G401 (cell line): ENCODE data around the gene ODC1. TPM values are rescaled to one million over a fixed set of nuclear protein-coding genes. Genes with fewer than 3 reads are reported as not detected.

ENCODE experiments used
- DNase-seq: peaks from one replicate; pipeline ENCODE4 v3.0.0-alpha.2; 2015; ENCODE audit warnings: low spot score
- in situ Hi-C: cut with HindIII; loops from 2 replicates; pipeline ENCODE4 v1.10.0; 2016; ENCODE audit warnings: low sequenced_read_pairs, mixed read lengths
- total RNA-seq: library from RNA; depleted of rRNA; stranded (reverse); fragments of >200 nt; shearing (Covaris generic); gene quantifications from 2 replicates; pipeline ENCODE4 v1.2.3, GENCODE V29; 2014

ODC1 gene
- total RNA-seq, 1 experiment from 2014 or later: 382 TPM

DNA sequence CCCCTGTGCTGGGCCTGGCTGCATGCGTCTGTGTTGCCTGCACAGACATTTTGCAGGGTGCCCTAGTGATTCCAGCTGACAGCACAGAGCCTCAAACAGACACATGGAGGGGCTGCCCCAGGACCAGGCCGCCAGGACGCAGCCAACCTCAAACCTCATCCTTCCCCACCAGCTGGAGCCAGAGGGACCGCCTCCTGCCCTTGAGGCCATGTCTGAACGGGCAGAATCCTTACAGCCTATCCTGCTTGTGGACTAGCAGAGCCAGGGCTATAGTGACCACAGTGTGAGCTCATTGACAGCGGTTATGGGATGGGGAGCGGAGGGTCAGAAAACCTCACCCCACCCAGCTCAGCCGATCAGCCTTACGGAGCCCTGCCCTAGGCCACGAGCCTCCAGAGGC lies 22.4 kb downstream of the ODC1 start:
- in situ Hi-C loops: loop anchor here (25.0 kb wide), 1 partner anchor 313 kb away; the partner anchor contains the start of gene RRM2
- no peak for DNase-seq

DNA sequence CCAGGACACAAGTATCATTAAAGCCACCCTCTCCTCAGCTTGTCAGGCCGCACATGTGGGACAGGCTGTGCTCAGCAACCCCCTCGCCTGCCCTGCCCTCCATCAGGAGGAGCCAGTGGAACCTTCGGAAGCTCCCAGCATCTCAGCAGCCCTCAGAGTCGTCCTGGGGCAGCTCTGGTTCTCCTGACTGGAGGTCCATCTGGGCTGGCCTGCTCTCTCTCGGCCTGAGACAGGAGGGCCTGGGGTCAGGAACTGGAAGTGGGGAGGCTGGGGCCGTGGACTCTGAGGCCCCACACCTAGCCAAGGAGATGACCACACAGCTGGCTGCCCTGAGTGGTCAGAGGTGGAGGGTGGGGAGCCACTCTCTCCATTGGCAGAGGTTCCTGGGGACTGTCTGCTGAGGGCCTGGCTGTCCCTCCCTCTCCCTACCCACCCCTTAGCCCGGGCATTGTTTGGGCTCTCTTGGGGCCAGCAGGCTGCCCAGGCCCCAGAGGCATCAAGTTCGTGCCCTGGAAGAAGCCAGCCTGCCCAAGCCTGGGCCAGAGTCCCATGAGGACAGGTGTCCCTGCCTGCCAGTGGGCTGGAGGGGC lies 23.1 kb downstream of the ODC1 start:
- in situ Hi-C loops: loop anchor here (25.0 kb wide), 1 partner anchor 313 kb away; the partner anchor contains the start of gene RRM2
- no peak for DNase-seq

DNA sequence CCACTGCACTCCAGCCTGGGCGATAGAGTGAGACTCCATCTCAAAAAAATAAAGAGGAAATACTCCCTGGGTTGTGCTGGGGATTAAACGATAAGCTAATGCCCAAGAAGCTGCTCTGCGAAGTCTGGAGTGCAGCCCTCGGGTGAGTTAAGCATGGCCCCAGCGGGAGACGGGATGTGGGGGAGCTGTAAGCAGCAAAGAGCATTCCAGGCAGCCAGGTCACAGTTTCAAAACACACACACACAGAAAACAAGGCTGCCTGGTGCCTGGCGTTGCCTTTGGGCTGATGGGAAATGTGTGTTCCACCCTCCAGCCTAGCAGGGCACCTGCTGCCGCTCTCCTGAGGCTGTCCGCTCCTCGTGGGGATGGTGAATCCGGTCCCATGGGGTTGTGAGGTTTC lies 24.1 kb downstream of the ODC1 start:
- DNase-seq: no peak
- in situ Hi-C loops: no loop called here

DNA sequence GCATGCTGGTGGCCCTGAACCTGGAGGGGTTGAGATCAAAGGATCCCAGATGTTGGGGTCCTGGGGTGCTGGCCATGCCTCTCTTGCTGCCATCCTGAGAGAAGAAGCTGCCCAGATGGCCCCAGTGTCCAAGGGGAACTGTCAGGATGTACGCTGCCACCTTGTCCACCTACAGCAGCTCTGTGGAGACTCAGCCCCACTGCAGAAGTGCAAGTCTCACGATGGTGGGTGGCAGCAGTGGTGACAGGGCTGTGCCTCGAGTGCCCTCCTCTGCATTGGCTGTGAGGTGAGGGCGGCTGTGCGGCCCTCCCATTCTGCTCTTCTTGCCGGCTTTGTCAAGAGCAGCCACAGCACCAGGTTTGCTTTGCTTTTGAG lies 24.7 kb downstream of the ODC1 start:
- no peak for DNase-seq
- in situ Hi-C loops: no loop called here

DNA sequence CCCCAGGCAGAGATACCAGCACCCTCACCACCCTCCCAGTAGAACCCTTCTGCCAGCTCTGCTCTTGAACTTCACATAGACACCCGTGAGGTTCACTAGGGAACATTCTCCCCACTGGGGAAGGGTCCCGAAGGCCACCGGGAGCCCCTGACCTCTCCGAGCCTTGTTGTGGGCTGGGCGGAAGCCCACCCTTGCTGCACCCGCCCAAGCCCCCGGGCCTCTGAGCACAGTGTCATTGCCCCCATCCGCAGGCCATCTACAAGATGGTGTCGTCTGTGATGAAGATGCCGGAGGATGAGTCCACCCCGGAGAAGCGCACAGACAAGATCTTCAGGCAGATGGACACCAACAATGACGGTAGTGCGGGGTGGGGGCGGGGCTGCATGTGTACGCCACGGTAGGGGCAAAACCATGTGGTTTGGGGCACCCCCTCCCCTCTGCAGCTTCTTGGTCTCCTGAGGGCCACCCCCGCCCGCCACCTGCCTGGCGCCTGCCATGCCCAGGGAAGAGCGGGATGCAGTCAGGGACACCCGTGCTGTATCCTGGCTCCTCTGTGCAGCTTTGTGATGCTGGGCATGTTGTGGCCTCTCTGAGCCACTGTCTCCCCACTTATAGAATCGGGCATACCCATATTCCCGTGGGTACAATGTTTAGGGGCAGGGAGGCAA lies 25.3 kb downstream of the ODC1 start:
- DNase-seq: no peak
- in situ Hi-C loops: no loop called here

DNA sequence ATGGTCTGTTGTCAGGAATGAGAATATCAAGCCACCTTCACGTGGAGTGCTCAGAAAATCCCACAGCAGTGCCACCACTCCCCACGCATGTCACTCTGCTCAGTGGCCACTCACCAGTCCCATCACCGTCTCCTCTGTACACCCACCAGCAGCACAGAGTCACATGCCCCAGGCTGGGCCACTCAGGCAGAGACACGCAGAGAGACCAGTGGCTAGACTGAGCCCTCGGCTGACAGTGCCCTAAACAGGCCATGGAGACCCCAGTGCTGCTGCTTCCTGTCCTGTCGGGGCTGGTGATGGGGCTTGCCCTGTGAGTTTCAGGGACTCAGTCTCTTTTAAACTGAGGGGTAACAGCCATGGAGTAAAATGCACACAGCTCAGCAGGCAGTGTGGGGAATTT lies 25.9 kb downstream of the ODC1 start:
- in situ Hi-C loops: no loop called here
- no peak for DNase-seq

DNA sequence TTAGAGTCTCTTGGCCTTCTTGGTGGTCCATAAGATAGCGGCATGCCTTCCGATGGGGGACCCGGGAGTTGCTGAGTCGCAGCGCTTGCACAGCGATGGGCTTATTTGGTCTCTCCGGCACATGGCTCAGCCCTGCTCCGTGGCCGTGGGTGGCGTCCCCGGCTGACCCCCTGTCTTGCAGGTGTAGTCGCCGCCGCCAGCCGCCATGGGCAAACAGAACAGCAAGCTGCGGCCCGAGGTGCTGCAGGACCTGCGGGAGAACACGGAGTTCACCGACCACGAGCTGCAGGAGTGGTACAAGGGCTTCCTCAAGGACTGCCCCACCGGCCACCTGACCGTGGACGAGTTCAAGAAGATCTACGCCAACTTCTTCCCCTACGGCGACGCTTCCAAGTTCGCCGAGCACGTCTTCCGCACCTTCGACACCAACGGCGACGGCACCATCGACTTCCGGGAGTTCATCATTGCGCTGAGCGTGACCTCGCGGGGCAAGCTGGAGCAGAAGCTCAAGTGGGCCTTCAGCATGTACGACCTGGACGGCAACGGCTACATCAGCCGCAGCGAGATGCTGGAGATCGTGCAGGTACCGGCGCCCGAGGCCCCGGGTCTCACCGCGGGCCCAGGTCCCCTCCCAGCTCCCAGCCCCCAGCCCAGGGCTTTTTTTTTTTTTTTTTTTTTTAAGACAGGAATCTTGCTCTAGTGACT lies 28.4 kb downstream of the ODC1 start:
- no peak for DNase-seq
- in situ Hi-C loops: no loop called here

DNA sequence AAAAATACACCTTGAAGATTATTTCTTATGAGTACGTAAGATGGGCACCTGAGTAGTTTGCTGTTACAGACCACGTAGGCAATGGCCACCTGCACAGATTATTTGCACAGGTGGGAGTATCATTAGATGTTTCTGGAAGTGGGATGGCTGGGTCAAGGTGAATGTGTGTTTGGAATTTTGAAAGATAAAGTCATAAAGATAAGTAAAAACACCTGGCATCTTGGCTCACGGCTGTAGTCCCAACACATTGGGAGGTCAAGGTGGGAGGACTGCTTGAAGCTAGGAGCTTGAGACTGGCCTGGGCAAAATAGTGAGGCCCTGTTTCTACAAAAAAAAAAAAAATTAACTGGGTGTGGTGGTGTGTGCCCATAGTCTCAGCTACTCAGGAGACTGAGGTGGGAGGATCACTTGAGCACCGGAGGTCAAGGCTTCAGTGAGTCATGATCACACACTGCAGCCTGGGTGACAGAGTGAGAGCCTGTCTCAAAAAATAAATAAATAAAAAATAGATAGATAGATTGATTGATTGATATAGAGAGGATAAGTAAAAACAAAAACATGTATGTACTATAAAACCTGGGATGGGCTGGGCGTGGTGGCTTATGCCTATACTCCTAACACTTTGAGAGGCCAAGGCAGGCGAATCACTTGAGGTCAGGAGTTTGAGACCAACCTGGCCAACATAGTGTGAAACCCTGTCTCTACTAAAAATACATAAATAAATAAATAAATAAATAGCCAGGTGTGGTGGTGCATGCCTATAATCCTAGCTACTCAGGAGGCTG lies 30.4 kb downstream of the ODC1 start:
- no peak for DNase-seq
- in situ Hi-C loops: no loop called here

DNA sequence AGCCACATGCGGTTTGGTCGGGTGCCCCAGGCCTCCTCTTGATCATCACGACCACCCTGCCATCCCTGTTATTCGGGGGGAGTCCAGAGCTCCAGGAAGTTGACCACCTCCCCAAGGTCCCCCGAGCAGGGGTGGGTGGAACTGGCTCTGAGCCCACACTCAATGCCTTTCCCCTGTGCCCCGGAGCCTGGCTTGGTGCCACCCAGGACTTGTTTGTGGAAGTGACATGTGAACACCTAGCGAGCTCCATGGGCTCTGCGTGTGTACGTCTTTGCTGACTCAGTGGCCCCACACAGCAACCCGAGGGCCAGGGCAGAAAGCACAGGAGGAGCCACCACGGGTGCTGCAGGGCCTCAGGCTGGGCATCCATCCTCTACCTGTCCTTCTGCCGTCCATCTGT lies 32.5 kb downstream of the ODC1 start:
- in situ Hi-C loops: no loop called here
- DNase-seq: no peak

DNA sequence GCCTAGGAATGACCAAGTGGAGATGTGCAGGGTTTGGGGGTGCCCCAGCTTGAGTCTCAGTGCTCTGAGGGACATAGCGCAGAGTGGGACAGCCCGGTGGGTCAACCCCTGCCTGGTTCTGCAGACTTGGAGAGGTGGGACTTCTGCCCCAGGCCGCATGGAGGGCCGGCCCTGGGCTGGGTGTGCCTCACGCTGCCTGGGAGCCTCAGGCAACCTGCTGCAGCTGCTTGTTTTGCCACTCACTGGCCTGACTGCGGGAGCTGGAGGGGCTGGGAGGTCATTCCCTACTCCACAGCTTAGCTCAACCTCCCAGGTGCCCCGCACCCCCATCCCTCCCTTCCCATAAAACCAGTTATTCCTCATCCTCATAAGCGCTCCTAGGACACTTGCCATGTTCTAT lies 33.1 kb downstream of the ODC1 start:
- no peak for DNase-seq
- in situ Hi-C loops: no loop called here

DNA sequence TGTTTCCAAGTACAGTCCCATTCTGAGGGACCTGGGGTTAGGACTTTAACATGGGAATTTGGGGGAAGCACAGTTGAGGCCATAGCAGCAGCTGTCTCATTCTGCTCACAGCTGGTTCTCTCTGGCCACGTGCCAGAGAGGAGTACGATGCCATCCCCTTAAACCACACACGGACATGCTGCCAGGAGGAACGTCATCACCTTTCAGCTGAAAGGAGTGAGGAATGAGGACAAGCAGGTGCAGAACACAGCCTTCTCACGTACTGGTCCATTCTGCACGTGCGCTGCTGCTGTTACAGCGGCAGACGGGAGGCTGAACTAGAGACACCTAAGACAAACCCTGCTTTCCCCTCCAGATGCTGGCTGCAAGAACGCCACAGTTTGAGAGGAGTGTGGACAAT lies 33.5 kb downstream of the ODC1 start:
- in situ Hi-C loops: no loop called here
- no peak for DNase-seq

DNA sequence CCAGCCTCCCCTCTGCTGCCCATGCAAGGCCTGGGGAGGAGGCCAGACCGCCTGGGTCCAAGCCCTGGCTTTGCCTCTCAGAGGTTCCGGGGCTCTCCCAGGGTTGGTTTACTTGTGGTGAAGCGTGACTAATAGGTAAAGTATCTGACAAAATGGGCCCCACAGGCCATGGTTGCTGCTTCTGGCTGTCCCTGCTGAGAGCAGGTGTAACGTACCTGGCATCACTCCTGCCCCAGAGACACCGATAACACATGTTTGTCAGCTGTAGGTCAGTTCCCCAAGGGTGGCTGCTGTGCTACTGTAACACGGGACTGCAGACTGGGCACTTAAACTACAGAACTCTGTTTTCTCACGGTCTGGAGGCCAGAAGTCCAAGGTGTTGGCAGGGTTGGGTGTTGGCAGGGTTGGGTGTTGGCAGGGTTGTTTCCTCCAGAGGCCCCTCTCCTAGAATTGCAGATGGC lies 34.1 kb downstream of the ODC1 start:
- DNase-seq: peak; percentile 80
- in situ Hi-C loops: no loop called here

DNA sequence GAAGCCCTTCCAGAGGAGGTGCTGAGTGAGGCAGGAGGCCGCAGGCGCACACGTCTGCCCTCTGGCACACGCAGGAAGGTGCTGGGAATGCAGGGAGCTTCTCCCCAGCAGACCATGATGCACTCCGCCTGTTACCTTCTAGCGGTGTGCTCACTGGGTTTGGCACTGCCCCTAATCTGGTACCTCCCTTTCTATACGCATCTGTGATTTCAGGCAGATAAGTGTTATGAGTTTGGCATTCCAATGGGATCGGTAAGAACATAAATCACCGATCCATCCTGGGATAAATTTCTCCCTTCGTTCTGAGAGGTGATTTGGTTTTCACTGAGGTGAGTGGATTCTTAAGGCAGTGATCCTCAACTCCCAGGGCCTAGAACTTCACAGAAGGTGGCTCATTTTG lies 34.6 kb downstream of the ODC1 start:
- no peak for DNase-seq
- in situ Hi-C loops: no loop called here

DNA sequence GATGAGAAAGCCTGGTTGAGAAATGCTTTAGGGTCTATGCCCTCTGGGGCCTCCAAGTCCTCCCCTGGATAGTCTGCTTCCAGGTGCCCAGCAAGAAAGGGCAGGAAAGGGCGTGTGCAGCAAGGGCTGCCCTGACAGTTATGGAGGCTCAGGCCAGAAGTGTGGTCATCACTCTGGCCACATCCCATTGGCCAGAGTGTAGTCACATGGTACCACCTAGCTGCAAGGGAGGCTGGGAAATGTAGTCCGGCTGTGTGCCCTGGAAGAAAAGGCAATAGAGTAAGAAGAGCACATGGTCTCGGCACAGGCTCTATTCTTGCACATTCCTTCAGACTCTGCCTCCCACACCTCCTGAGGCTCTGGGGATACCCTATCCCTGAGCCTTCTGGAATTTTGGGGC lies 35.7 kb downstream of the ODC1 start:
- in situ Hi-C loops: no loop called here
- DNase-seq: peak; percentile 70

DNA sequence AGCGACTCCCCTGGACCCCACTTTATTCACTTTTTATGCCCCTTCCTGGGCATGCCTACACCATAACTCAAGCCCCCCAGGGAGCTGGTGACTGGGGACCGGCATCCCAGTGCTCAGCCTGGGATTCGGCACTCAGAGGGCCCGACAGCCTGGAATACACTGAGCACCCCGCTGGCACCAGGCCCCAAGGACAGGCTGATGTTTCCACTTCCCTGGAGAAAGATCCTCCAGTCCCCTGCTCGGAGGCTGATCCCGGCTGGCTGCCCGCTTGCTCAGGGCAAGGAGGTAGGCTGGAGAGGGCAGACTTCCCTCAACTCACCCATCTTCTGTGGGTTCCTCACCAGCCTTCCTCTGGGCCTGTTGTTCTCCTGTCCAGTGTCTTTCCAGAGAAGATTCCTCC lies 36.6 kb downstream of the ODC1 start:
- DNase-seq: no peak
- in situ Hi-C loops: no loop called here

DNA sequence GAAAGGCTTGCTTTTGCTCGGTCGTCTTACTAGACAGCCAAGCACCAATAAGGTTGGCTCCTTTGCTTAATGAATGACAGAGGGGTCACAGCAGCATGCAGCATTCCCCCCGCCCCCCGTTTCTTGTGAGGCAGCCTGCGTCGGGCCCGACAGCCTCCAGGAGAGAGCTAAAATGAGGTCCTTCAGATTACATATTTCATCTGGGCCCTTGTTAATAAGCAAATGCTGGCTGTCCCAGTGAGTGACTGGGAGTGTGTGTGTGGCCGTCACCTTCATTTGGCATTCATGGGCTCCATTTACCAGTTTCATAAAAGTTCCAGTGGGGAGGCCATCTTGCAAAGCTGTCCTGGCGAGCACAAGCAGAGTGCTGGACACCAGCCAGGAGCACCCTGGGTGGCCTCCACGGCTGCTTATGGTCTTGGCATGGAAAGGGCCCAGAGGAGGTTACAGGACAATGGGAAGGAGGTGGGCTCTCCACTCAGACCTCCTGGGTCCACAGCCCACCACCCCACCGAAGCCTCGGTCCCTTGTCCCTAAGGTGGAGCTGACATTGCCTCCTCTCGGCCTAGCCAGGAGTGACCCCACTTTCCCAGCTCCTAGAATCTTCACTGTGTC lies 37.2 kb downstream of the ODC1 start:
- DNase-seq: no peak
- in situ Hi-C loops: no loop called here

DNA sequence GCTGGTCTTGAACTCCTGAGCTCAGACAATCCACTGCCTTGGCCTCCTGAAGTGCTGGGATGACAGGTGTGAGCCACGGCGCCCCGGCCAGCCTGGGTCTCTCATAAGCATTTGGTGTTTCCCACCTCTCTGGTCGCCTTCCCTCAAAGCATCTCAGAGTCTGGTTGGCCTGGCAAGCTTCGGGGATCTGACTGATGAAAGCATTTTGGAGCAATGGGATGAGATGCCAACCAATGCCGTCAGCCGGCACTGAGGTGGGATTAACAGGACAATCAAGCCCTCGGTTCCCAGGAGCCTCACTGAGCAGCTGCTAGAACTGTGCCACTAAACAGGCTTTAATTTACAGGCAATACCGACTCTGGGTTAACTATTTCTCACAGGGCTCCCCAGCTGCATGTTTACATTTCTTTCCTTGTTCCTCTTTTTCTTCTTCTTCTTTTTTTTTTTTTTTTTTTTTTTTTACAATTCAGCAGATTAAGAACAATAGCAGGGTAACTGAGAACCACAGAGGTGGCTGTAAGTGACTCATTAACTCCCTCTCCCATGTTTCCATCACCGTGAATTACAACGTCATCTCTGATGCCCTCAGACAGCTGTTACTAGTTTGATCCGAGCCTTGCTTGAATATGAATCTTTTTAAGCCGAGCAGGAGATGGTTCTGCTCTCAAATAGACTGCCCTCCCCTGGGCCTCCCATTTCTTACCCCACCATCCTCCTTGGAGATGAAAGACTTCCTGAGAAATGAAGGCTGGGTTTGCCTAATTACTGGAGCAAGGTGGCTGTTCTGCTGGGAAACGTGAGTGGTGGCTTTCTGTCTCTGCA lies 37.9 kb downstream of the ODC1 start:
- in situ Hi-C loops: no loop called here
- peak; percentile 68 for DNase-seq

DNA sequence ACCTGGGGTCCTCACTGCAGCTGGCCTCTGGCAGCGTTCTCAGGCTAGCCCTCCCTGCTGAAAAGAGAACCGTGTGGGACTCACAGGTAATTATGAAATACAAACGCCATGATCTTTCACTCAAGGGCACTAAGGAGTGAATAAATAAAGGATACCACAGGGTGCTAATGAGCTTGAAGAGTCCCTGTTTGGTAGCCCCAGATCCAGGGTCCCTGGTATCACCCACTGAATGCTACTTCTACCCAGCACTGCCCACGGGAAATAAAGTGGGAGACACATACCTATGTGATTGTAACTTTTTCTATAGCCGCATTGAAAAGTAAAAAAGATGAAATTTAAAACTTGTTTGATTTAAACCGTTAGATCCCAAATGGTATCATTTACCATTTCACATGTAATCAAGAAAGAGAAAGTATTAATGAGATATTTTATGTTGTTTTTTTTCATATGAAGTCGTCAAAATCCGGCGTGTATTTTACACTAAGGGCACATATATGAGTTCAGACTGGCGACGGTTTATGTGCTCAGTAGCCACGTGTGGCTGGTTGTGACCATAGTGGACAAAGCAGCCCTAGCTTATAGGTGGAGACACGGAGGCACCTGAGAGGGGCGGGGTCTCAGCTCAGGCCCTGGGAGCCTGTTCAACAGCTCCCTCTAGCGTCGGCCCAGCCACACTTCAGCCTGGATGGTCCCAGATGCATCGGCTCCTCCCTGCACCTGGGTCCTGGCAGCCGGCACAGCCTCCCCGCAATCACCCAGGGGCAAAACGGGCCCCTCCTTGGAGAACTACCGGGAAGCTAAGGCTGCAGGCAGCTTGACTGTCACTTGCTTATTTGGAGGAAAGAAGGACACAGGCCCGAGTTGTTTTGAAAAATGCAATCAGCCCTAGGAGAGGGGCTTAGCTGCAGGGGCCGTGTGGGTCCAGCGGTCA lies 39.2 kb downstream of the ODC1 start:
- DNase-seq: peak; percentile 91
- in situ Hi-C loops: no loop called here
